Activated gamma-delta T cell (primary cell): ENCODE data around the gene MAPK8IP3.

ENCODE experiments used
- DNase-seq: peaks from one replicate; lab custom pipeline; 2025; lab: John Stamatoyannopoulos, UW

The MAPK8IP3 gene

GRCh38 chr16:1741553-1742165, 35.7 kb downstream of the MAPK8IP3 start:
- DNase-seq = no peak

DNA sequence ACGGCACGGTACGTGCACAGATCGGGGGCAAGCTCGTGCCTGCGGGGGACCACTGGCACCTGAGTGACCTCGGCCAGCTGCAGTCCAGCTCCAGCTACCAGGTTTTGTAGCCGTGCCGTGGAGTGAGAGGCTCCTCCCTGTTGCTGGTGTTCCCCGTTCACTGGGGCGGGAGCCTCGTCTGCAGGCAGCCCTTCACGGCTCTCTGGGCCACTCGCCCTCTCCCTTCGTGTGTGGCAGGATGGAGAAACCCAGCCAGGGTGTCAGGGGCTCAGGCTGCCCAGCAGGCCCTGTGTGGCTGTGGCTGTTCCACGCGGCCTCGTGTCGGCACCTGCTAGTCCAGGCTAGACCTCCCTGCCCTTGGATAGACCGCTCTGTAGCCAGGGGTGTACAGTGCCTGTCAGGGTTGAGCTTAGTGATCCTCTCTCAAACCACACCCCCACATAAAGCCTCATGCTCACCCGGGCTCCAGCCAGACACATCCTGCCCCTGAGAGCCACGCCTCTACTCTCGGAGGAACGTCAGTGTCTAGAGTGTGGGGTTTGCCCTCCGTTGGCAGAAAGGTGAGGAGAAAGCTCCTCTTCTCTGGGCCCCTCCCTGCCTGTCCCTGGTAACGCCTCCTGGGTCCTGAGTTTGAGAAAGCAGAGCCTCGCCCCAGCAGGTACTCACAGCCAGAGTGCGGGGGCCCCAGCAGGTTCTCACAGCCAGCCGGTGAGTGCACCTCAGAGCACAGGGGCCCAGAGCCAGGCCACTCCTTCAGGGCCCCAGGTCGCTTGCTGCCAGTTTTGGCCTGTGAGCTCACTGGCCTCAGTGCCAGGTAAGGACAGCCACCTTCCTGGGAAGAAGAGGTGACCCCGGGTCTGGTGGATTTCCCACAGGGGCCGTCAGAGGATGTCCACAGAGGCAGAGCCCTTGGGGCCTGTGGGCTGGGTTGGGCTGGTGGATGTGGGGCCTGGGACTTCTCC, 37.7 kb downstream of the MAPK8IP3 start:
- DNase-seq = no peak

GRCh38 chr16:1744338-1744840, 38.4 kb downstream of the MAPK8IP3 start:
- DNase-seq = no peak

- no peak for DNase-seq
Measured at GRCh38 chr16:1745181-1745899, 39.3 kb downstream of the MAPK8IP3 start.

DNA sequence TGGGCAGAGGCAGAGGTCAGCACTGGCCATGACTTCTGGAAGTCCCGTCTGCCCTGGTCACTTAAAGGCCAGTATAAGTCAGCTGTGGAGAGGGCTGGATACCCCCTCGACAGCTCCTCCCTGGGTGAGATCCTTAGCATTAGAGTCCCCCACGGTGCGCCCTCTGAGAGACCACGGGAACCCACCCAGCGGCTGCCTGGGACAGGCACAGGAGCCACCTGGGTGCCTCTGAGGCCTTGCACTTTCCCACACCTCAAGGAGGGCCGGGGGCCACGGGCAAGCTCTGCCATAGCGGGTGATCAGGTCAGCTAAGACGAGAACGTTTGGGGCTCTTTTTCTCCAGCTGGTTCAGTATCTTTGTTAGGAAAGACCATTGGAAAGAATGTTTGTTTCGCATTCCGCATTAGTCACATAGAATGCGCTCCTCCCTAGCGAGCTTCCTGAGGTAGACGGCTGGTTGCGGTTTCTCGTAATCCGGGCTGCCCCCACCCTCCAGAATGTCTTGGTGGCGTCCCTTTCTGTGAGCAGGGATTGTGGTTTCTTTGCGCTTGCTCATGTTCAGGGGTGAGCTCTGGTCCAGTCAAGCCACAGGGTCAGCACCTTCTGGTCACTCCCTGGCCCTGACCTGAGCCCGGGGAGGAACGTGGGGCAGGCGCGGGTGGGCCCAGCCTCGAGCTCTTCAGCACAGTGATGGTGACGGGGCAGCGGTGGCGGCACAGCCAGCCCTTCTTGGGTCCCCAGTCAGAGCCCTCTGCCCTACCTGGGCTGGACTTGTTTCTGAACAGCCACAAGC, 40.1 kb downstream of the MAPK8IP3 start:
- DNase-seq = no peak

GRCh38 chr16:1746693-1747195, 40.7 kb downstream of the MAPK8IP3 start:
- DNase-seq = no peak

DNA sequence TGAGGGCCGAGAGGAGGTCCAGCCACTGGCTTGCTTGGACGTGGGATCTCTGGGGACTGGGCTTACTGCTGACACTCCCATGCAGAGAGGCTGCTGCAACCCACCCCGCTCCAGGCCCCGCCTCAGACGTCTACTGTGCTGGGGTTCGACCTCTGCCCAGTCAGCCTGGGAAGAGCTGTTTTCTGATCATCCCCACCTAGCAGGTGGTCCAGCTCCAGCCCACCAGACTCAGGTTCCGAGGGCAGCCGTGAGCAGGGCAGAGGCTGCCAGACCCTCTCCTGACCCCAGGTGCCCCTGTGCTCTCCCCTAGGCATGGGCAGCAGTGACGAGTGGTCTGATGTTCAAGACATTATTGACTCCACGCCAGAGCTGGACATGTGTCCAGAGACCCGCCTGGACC, 41.9 kb downstream of the MAPK8IP3 start:
- DNase-seq = no peak

GRCh38 chr16:1749152-1750117, 43.4 kb downstream of the MAPK8IP3 start:
- no peak for DNase-seq

- DNase-seq = no peak
Measured at GRCh38 chr16:1751946-1752345, 46.0 kb downstream of the MAPK8IP3 start.

DNA sequence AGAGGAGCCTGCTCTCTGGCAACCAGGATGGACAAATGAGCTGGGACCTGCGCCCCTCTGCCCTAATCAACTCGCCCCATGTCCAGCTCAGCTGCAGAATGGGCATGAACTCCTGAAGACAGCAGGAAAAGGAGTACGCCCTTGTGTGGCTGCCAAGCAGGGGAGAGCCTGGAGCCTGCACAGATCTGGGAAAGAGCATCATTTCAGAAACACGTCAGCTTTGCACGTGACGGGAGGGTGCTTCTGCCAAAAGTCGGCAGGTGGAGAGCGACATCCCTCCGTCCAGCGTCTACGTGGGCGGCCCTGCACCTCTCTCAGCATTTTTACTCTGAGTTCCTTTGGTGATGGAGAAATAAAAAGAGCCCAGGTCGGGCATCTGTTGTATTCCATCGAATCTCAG, 46.9 kb downstream of the MAPK8IP3 start:
- no peak for DNase-seq

- no peak for DNase-seq
Measured at GRCh38 chr16:1754204-1754603, 48.2 kb downstream of the MAPK8IP3 start.

- DNase-seq = no peak
Measured at GRCh38 chr16:1757714-1758461, 51.9 kb downstream of the MAPK8IP3 start.

DNA sequence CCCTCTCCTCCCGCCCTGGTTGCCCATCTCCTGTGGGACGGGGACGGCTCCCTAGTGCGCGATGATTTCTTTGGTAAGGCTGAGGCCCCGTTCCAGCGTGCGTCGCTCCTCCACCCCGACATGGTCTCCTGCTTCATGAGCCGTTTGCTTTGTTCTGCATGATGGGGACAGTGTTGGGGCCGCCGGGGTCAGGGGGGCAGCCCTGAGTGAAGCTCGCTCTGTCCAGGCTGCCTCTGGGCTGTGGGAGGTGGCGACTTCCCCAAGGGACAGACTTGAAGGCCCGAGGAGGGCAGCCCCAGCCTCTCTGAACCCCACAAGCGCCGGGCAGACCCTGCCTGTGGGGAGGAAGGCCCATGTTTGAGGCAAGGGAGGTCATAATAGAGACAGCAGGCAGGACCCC, 52.9 kb downstream of the MAPK8IP3 start:
- DNase-seq = no peak

DNA sequence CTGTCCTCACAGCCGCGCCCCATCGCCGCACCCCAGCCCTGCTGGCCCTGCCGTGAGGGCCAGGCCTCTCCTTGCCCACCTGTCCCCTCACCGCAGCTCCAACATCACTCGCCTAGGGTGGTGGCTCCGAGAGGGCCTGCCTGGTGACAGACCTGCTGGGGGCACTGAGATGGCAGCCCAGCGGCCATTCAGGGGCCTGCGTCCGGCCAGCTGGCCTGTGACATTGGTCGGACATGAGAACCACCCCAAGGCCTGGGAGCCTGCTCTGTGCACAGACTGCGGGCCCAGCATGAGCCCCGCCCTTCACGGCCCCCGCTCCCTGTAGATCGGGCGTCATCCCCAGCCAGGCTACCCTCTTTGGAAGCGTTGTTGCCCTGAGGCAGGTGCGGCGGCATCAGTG, 53.5 kb downstream of the MAPK8IP3 start:
- DNase-seq = no peak

DNA sequence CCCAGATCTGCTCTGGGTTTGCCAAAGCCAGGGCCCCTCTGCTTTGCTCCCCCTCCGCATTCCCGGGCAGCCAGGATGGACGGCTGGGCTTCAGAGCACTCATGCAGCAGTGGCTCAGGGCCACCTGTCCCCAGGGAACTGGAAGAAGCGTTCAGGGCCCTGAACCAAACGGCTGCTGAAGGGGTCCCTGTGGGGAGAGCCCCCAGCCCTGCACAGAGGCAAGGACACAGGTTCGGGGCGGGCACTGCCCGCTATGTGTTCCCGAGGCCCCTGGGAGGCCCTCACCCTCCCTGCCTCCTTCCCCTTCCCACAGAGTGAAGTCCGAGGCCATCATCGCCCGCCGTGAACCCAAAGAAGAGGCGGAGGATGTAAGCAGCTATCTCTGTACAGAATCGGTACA, 54.9 kb downstream of the MAPK8IP3 start:
- DNase-seq = no peak

DNA sequence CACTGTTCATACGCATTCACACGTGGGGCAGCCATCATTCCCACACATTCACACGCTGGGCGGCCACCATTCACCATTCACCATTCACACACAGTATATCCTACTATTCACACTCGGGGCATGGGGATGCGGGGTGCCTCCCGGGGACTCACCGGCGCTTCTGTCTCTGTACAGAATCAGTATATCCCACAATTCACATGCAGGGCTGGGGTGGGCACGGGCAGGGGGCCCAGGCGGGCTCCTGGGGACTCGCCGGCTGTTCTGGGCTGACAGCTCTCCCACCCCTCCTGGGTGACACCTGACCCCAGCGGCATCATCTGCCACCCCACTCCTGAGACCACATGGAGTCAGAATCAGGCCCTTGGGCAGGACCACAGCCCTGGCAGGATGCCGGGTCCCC, 55.8 kb downstream of the MAPK8IP3 start:
- DNase-seq = no peak

GRCh38 chr16:1762196-1762878, 56.3 kb downstream of the MAPK8IP3 start:
- DNase-seq = no peak

GRCh38 chr16:1762879-1763520, 57.0 kb downstream of the MAPK8IP3 start:
- no peak for DNase-seq
